ENCODE measurements around the gene RC3H1. TPM values are rescaled to one million over a fixed set of nuclear protein-coding genes. Genes with fewer than 3 reads are reported as not detected.

The RC3H1 gene
- total RNA-seq, 4 donors from 2014 or later = 28.0 to 35.2 (median 31.1) TPM

GRCh38 chr1:174021591-174022079, 522 bp downstream of the RC3H1 start:
- TF ChIP-seq CTCF (IDR thresholded peaks at IDR 0.05; ENCODE audit: low read depth) = no peak

GRCh38 chr1:174018565-174018964, 3.6 kb downstream of the RC3H1 start:
- no peak for TF ChIP-seq CTCF (IDR thresholded peaks at IDR 0.05; ENCODE audit: low read depth)

- TF ChIP-seq CTCF (IDR thresholded peaks at IDR 0.05; ENCODE audit: low read depth) = no peak
These were observed 4.8 kb downstream of the RC3H1 start for GRCh38 chr1:174017231-174017970.

GRCh38 chr1:174013864-174014418, 8.2 kb downstream of the RC3H1 start:
- TF ChIP-seq CTCF (IDR thresholded peaks at IDR 0.05; ENCODE audit: low read depth) = no peak

GRCh38 chr1:174008979-174009378, 13.2 kb downstream of the RC3H1 start:
- TF ChIP-seq CTCF (IDR thresholded peaks at IDR 0.05; ENCODE audit: low read depth) = no peak

GRCh38 chr1:174008269-174008668, 13.9 kb downstream of the RC3H1 start:
- TF ChIP-seq CTCF (IDR thresholded peaks at IDR 0.05; ENCODE audit: low read depth) = no peak

- TF ChIP-seq CTCF (IDR thresholded peaks at IDR 0.05; ENCODE audit: low read depth) = no peak
These were observed 14.3 kb downstream of the RC3H1 start for GRCh38 chr1:174007851-174008250.
